ENCODE data around the gene TNS3. TPM values are rescaled to one million over a fixed set of nuclear protein-coding genes. Genes with fewer than 3 reads are reported as not detected.

Gene TNS3
- total RNA-seq, 1 donor from 2014 or later: 40.8 TPM

- DNase-seq (ENCODE audit: low read depth): no peak
- H3K4me3 ChIP-seq (ENCODE audit: low read depth, low read length): no peak overlapping the region
- no peak for TF ChIP-seq CTCF (conservative IDR thresholded peaks at IDR 0.05; ENCODE audit: low read depth, low read length)
Measured at GRCh38 chr7:47300472-47301104, 281.3 kb downstream of the TNS3 start.

- H3K4me3 ChIP-seq (ENCODE audit: low read depth, low read length): no peak overlapping the region
- no peak for DNase-seq (ENCODE audit: low read depth)
- TF ChIP-seq CTCF (conservative IDR thresholded peaks at IDR 0.05; ENCODE audit: low read depth, low read length): no peak
Measured at GRCh38 chr7:47299496-47299895, 282.4 kb downstream of the TNS3 start.

- no peak for DNase-seq (ENCODE audit: low read depth)
- H3K4me3 ChIP-seq (ENCODE audit: low read depth, low read length): no peak overlapping the region
- TF ChIP-seq CTCF (conservative IDR thresholded peaks at IDR 0.05; ENCODE audit: low read depth, low read length): no peak
Measured at GRCh38 chr7:47298636-47299035, 283.3 kb downstream of the TNS3 start.

- TF ChIP-seq CTCF (conservative IDR thresholded peaks at IDR 0.05; ENCODE audit: low read depth, low read length): no peak
- DNase-seq (ENCODE audit: low read depth): no peak
- H3K4me3 ChIP-seq (ENCODE audit: low read depth, low read length): no peak overlapping the region
Measured at GRCh38 chr7:47297120-47297519, 284.8 kb downstream of the TNS3 start.

- TF ChIP-seq CTCF (conservative IDR thresholded peaks at IDR 0.05; ENCODE audit: low read depth, low read length): no peak
- DNase-seq (ENCODE audit: low read depth): no peak
- no peak overlapping the region for H3K4me3 ChIP-seq (ENCODE audit: low read depth, low read length)
Measured at GRCh38 chr7:47295606-47296005, 286.3 kb downstream of the TNS3 start.

- TF ChIP-seq CTCF (conservative IDR thresholded peaks at IDR 0.05; ENCODE audit: low read depth, low read length): no peak
- H3K4me3 ChIP-seq (ENCODE audit: low read depth, low read length): no peak overlapping the region
- no peak for DNase-seq (ENCODE audit: low read depth)
Measured at GRCh38 chr7:47294556-47295222, 287.2 kb downstream of the TNS3 start.
